HepG2 (cell line): ENCODE results near the gene PDGFB. TPM values are rescaled to one million over a fixed set of nuclear protein-coding genes. Genes with fewer than 3 reads are reported as not detected.

Experiments used
- ATF7-NPFF ChIP-seq: sonication (generic); formaldehyde crosslinking; IDR thresholded peaks from 2 replicates; pipeline ENCODE4 v1.8.1; 2023; ENCODE audit warnings: mild to moderate bottlenecking, low read depth, missing genetic modification reagents, moderate library complexity
- BCLAF1 ChIP-seq: fragments of 450-650 bp; IDR thresholded peaks from 2 replicates; pipeline ENCODE4 v1.6.1; 2017; ENCODE audit warnings: mild to moderate bottlenecking
- ELK4 ChIP-seq: sonication (generic); formaldehyde crosslinking; IDR thresholded peaks from 2 replicates; pipeline ENCODE4 v1.9.0; 2021; ENCODE audit warnings: missing genetic modification reagents, borderline replicate concordance
- HMGA1 ChIP-seq: sonication (generic); formaldehyde crosslinking; conservative IDR thresholded peaks from 2 replicates; pipeline ENCODE4 v1.4.0; 2020; ENCODE audit warnings: missing genetic modification reagents
- KDM5B ChIP-seq: sonication (generic); formaldehyde crosslinking; IDR thresholded peaks from 2 replicates; pipeline ENCODE4 v1.4.0; 2020; ENCODE audit warnings: missing genetic modification reagents, mild to moderate bottlenecking, borderline replicate concordance
- KIAA2018 ChIP-seq: sonication (generic); formaldehyde crosslinking; IDR thresholded peaks from 2 replicates; pipeline ENCODE4 v1.5.0; 2020; ENCODE audit warnings: mild to moderate bottlenecking, missing genetic modification reagents, borderline replicate concordance
- NFIC ChIP-seq: IDR thresholded peaks from 2 replicates; pipeline ENCODE4 v1.6.1; 2012; ENCODE audit warnings: mild to moderate bottlenecking, low read length, inconsistent platforms
- NFYB ChIP-seq: sonication (generic); formaldehyde crosslinking; IDR thresholded peaks from 2 replicates; pipeline ENCODE4 v1.4.0; 2020; ENCODE audit warnings: missing genetic modification reagents
- POGZ ChIP-seq: sonication (generic); formaldehyde crosslinking; IDR thresholded peaks from 2 replicates; pipeline ENCODE4 v1.4.0; 2020; ENCODE audit warnings: mild to moderate bottlenecking, missing genetic modification reagents
- PRPF4 ChIP-seq: fragments of 200-400 bp; formaldehyde crosslinking; IDR thresholded peaks from 2 replicates; pipeline ENCODE4 v1.6.1; 2016; ENCODE audit warnings: low read length, low read depth; ENCODE audit not compliant: poor library complexity, severe bottlenecking
- ZBTB37 ChIP-seq: sonication (generic); formaldehyde crosslinking; IDR thresholded peaks from 2 replicates; pipeline ENCODE4 v1.4.0; 2020; ENCODE audit warnings: mild to moderate bottlenecking, missing genetic modification reagents
- ZNF737 ChIP-seq: sonication (generic); formaldehyde crosslinking; IDR thresholded peaks from 2 replicates; pipeline ENCODE4 v1.5.0; 2020; ENCODE audit warnings: missing genetic modification reagents, mild to moderate bottlenecking, borderline replicate concordance
- ZNF883 ChIP-seq: sonication (generic); formaldehyde crosslinking; IDR thresholded peaks from 2 replicates; pipeline ENCODE4 v1.5.1; 2020; ENCODE audit warnings: mild to moderate bottlenecking, missing genetic modification reagents; ENCODE audit errors: not compliant biosample characterization
- ZSCAN31 ChIP-seq: sonication (generic); formaldehyde crosslinking; IDR thresholded peaks from 2 replicates; pipeline ENCODE4 v1.5.0; 2020; ENCODE audit warnings: low read depth, mild to moderate bottlenecking, missing genetic modification reagents
- polyA plus RNA-seq, 8 experiments: library from polyadenylated mRNA; depleted of rRNA in 3 of 8; stranded (reverse) in 7 of 8; unstranded in 1 of 8; fragments of >200 nt; fragmentation: Illumina TruSeq in 4 of 8; extraction: Trizol in 4 of 8; gene quantifications; 2 replicates each; pipeline versions ENCODE4 v1.2.1 to v1.2.3, GENCODE V29; 2011 to 2016; ENCODE audit warnings: low read depth in 4 of 8, missing spikeins in 1 of 8, mixed read lengths in 1 of 8; ENCODE audit not compliant: insufficient read depth in 1 of 8
- total RNA-seq, 5 experiments: library from RNA; depleted of rRNA; stranded (reverse); fragments of >200 nt; fragmentation: Illumina TruSeq; extraction: Trizol; gene quantifications; 2 replicates each; pipeline ENCODE4 v1.2.3, GENCODE V29; 2016; ENCODE audit warnings: low read depth in 1 of 5

Gene PDGFB
- total and polyA plus RNA-seq, 2 of the 13 experiments (the other 11 are each of a cell fraction or from before 2014, with no cell fraction given): 1.4 to 10.1 TPM

- TF ChIP-seq KIAA2018 (no peak), ATF7-NPFF (CRISPR knock-in tag) (no peak; the same call in 1 of the 2 replicates), HMGA1 (no peak), PRPF4 (no peak), ZSCAN31 (CRISPR knock-in tag) (peak; percentile 59), POGZ (peak; percentile 53; the same call in 1 of the 2 replicates), KDM5B (CRISPR knock-in tag) (peak; percentile 77; the same call in 1 of the 2 replicates), BCLAF1 (no peak), ELK4 (no peak), NFYB (CRISPR knock-in tag) (no peak), NFIC (no peak), ZNF737 (CRISPR knock-in tag) (no peak), ZNF883 (CRISPR knock-in tag) (peak; percentile 65), ZBTB37 (CRISPR knock-in tag) (no peak)
These were observed 3.7 kb downstream of the PDGFB start (continued) for GRCh38 chr22:39240831-39241793.
